Esophagus muscularis mucosa (tissue), 4 donors: ENCODE data around the gene FAM221A.
"Not testable (repeated sequence)": the region's sequence is repeated elsewhere in the genome, so short reads cannot be mapped to it uniquely, and the experiment has no call there.

Source experiments
- CTCF ChIP-seq, 3 experiments: fragments of 200-600 bp in 2 of 3; fragments of 450-650 bp in 1 of 3; sonication (generic) in 2 of 3; IDR thresholded peaks; one replicate each; pipeline ENCODE4 v1.5.1; 2017 to 2019; ENCODE audit warnings: antibody characterized with exemption in 3 of 3, mild to moderate bottlenecking in 2 of 3, moderate library complexity in 1 of 3
- EP300 ChIP-seq: sonication (generic); formaldehyde crosslinking; IDR thresholded peaks from one replicate; pipeline ENCODE4 v1.6.1; 2017; ENCODE audit warnings: antibody characterized with exemption
- POLR2A ChIP-seq: fragments of 450-650 bp; IDR thresholded peaks from one replicate; pipeline ENCODE4 v1.6.1; 2017; ENCODE audit warnings: antibody characterized with exemption, moderate library complexity, mild to moderate bottlenecking, low read depth
- POLR2AphosphoS5 ChIP-seq, 2 donors: sonication (generic); formaldehyde crosslinking; IDR thresholded peaks; one replicate each; pipeline ENCODE4 v1.6.1; 2017; ENCODE audit warnings: antibody characterized with exemption in 2 of 2

DNA sequence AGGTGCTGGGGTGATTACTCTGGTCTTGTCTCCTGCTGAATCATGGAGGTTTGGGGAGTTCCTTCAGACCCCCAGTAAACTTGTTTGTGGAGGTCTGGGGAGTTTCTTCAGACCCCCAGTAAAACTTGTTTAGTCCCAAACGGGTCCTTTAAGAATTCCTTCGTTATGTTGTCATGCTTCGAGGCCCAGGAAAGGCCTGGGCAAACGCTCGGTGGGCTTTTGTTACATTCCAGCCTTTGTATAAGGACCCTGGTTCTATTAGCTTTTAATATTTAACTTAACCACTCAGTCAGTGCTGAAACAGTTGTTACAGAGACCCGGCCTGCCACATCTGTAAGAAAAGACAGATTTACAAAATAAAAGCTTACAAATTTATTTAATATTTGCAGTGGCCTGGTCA, 4.0 kb downstream of the FAM221A start:
- TF ChIP-seq POLR2A; POLR2AphosphoS5 (IDR thresholded peaks at IDR 0.05); CTCF (IDR thresholded peaks at IDR 0.05); EP300: not testable (repeated sequence)
